ENCODE measurements around the gene SORCS1.

- TF ChIP-seq CTCF (IDR thresholded peaks at IDR 0.05; ENCODE audit: poor library complexity) (no peak), EZH2phosphoT487 (IDR thresholded peaks at IDR 0.05; ENCODE audit: low read depth, severe bottlenecking, unreplicated experiment) (no peak)
Observed at GRCh38 chr10:106952033-106952432, 212.5 kb downstream of the SORCS1 start.
